ENCODE data around the gene ADAMTSL3. TPM values are rescaled to one million over a fixed set of nuclear protein-coding genes. Genes with fewer than 3 reads are reported as not detected.
A peak's percentile ranks its signal among the peaks of the same experiment; 100 is the strongest.
"Not testable (repeated sequence)": the region's sequence is repeated elsewhere in the genome, so short reads cannot be mapped to it uniquely, and the experiment has no call there.

ADAMTSL3 gene
- total RNA-seq, 1 donor from 2014 or later: 0.41 TPM

- Mint-ChIP-seq H3K9me3 (no peaks in the 10 kb centered on the region), H3K4me3 (no peak overlapping the region), H3K27ac (no peak overlapping the region), H3K36me3 (no peaks in the 10 kb centered on the region), H3K27me3 (ENCODE audit: insufficient read depth, low read depth) (peaks cover 5% of the 10 kb centered on the region), H3K4me1 (no peaks in the 10 kb centered on the region)
- Histone ChIP-seq H4K20me1 (ENCODE audit: low read depth) (no peaks in the 10 kb centered on the region), H3K27ac (no peak overlapping the region), H3K4me3 (no peak overlapping the region), H3K27me3 (no peaks in the 10 kb centered on the region), H3K9ac (no peak overlapping the region), H3K79me2 (ENCODE audit: low read depth) (no peaks in the 10 kb centered on the region), H3K36me3 (no peaks in the 10 kb centered on the region), H3F3A (ENCODE audit: low read depth) (no peaks in the 10 kb centered on the region), H3K4me2 (no peak overlapping the region), H2AFZ (replicated peaks) (no peak overlapping the region), H3K9me3 (ENCODE audit: low read depth) (no peaks in the 10 kb centered on the region), H3K4me1 (no peaks in the 10 kb centered on the region)
- DNase-seq (ENCODE audit: low spot score): no peak
- TF ChIP-seq EZH2 (IDR thresholded peaks at IDR 0.05) (no peak), EZH2phosphoT487 (IDR thresholded peaks at IDR 0.05) (no peak), CTCF (IDR thresholded peaks at IDR 0.05) (no peak)
These were observed 93.8 kb downstream of the ADAMTSL3 start for GRCh38 chr15:83747718-83748110.

GRCh38 chr15:83753872-83754493 is 100.1 kb downstream of the ADAMTSL3 start:
- Histone ChIP-seq H3K27me3 (no peaks in the 10 kb centered on the region), H3K9ac (no peak overlapping the region), H3K27ac (no peak overlapping the region), H3K4me2 (no peak overlapping the region), H3K36me3 (no peaks in the 10 kb centered on the region), H3K4me3 (no peak overlapping the region), H3F3A (ENCODE audit: low read depth) (no peaks in the 10 kb centered on the region), H3K4me1 (no peaks in the 10 kb centered on the region), H3K79me2 (ENCODE audit: low read depth) (no peaks in the 10 kb centered on the region), H3K9me3 (ENCODE audit: low read depth) (no peaks in the 10 kb centered on the region), H2AFZ (replicated peaks) (no peak overlapping the region), H4K20me1 (ENCODE audit: low read depth) (no peaks in the 10 kb centered on the region)
- peaks cover 9% of the 10 kb centered on the region for H3K9me3 Mint-ChIP-seq
- no peak for TF ChIP-seq EZH2phosphoT487 (IDR thresholded peaks at IDR 0.05)
- TF ChIP-seq EZH2 (IDR thresholded peaks at IDR 0.05): no peak
- no peak for TF ChIP-seq CTCF (IDR thresholded peaks at IDR 0.05)
- no peak overlapping the region for H3K4me3 Mint-ChIP-seq
- no peaks in the 10 kb centered on the region for H3K36me3 Mint-ChIP-seq
- H3K4me1 Mint-ChIP-seq: no peaks in the 10 kb centered on the region
- no peaks in the 10 kb centered on the region for H3K27me3 Mint-ChIP-seq (ENCODE audit: insufficient read depth, low read depth)
- H3K27ac Mint-ChIP-seq: no peak overlapping the region
- no peak for DNase-seq (ENCODE audit: low spot score)

- H3K9me3 ChIP-seq (ENCODE audit: low read depth); H3K36me3 Mint-ChIP-seq; H3K4me3 Mint-ChIP-seq; H3K27me3 ChIP-seq; H3K4me1 ChIP-seq; H3K9me3 Mint-ChIP-seq; H3K79me2 ChIP-seq (ENCODE audit: low read depth); H3K4me1 Mint-ChIP-seq; H3F3A ChIP-seq (ENCODE audit: low read depth); H3K36me3 ChIP-seq; H3K27ac Mint-ChIP-seq; H3K4me3 ChIP-seq; H4K20me1 ChIP-seq (ENCODE audit: low read depth); H3K27ac ChIP-seq; H3K4me2 ChIP-seq; H2AFZ ChIP-seq (replicated peaks); H3K27me3 Mint-ChIP-seq (ENCODE audit: insufficient read depth, low read depth); H3K9ac ChIP-seq; DNase-seq (ENCODE audit: low spot score): not testable (repeated sequence)
These were observed 103.4 kb downstream of the ADAMTSL3 start for GRCh38 chr15:83757291-83757690.

GRCh38 chr15:83762367-83762766 is 108.4 kb downstream of the ADAMTSL3 start:
- H3K36me3 Mint-ChIP-seq: no peaks in the 10 kb centered on the region
- no peaks in the 10 kb centered on the region for H3K4me1 ChIP-seq
- no peaks in the 10 kb centered on the region for H3K4me1 Mint-ChIP-seq
- no peak overlapping the region for H3K27ac ChIP-seq
- no peak overlapping the region for H3K4me3 ChIP-seq
- H3K27me3 Mint-ChIP-seq (ENCODE audit: insufficient read depth, low read depth): no peaks in the 10 kb centered on the region
- H3F3A ChIP-seq (ENCODE audit: low read depth): no peaks in the 10 kb centered on the region
- no peaks in the 10 kb centered on the region for H3K27me3 ChIP-seq
- no peak overlapping the region for H3K4me2 ChIP-seq
- no peak for DNase-seq (ENCODE audit: low spot score)
- H2AFZ ChIP-seq (replicated peaks): no peak overlapping the region
- no peaks in the 10 kb centered on the region for H3K79me2 ChIP-seq (ENCODE audit: low read depth)
- H3K27ac Mint-ChIP-seq: peak overlapping the region; percentile 30
- no peak overlapping the region for H3K4me3 Mint-ChIP-seq
- H3K36me3 ChIP-seq: no peaks in the 10 kb centered on the region
- TF ChIP-seq CTCF (IDR thresholded peaks at IDR 0.05): no peak
- no peak for TF ChIP-seq EZH2phosphoT487 (IDR thresholded peaks at IDR 0.05)
- no peak for TF ChIP-seq EZH2 (IDR thresholded peaks at IDR 0.05)
- no peaks in the 10 kb centered on the region for H4K20me1 ChIP-seq (ENCODE audit: low read depth)
- H3K9me3 Mint-ChIP-seq: peaks cover 7% of the 10 kb centered on the region
- H3K9ac ChIP-seq: no peak overlapping the region
- no peaks in the 10 kb centered on the region for H3K9me3 ChIP-seq (ENCODE audit: low read depth)
